Smooth muscle cell of the umbilical artery (primary cell): Measurements from ENCODE around the gene PKDREJ. TPM values are rescaled to one million over a fixed set of nuclear protein-coding genes. Genes with fewer than 3 reads are reported as not detected.

Experiments
- total RNA-seq: library from RNA; depleted of rRNA; stranded (reverse); fragments of >200 nt; gene quantifications from 2 replicates; pipeline ENCODE4 v1.2.3, GENCODE V29; 2014

Gene PKDREJ, protein sequence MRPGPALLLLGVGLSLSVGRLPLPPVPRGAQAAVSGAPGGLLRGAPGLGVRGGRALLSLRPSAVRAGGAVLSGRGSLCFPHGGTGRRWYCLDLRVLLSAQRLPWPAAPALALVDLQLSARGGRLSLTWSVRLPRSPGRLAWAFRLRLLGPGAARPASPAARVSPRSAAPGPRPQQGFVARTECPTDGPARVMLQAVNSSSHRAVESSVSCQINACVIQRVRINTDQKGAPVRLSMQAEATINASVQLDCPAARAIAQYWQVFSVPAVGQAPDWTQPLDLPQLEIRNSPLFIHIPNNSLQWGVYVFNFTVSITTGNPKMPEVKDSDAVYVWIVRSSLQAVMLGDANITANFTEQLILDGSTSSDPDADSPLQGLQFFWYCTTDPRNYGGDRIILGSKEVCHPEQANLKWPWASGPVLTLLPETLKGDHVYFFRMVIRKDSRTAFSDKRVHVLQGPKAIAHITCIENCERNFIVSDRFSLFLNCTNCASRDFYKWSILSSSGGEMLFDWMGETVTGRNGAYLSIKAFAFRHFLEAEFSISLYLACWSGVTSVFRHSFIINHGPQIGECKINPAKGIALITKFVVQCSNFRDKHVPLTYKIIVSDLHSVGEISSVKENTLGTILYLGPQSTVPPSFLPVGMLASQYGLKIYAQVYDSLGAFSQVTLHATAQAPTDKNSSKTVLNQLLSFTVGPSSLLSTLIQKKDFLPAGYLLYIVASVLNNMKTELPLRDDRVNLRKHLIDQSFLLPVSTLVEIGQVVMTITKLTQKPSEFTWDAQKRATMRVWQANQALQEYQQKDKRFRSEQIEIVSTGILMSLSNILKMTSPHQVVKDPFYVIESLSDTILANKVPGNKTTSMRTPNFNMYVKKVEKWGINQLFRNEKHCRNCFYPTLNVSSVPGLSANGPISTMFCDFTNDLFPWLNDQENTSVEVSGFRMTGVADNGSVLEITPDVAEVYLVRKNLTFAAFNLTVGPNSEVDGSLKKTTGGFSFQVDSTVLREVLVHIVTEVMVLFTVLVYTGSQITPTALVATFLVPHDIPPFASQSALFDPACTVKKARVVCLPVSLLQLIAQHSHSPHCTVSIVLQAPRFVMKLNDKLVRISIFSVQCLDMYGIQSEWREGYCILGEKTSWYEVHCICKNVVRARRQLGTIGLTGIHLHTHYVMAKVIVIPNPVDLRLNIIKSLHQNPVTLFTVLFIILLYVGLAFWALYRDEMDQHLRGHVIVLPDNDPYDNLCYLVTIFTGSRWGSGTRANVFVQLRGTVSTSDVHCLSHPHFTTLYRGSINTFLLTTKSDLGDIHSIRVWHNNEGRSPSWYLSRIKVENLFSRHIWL (N-terminal part only)
- under 0.01 TPM in 1 of 2 replicates, not detected in the other for total RNA-seq

DNA sequence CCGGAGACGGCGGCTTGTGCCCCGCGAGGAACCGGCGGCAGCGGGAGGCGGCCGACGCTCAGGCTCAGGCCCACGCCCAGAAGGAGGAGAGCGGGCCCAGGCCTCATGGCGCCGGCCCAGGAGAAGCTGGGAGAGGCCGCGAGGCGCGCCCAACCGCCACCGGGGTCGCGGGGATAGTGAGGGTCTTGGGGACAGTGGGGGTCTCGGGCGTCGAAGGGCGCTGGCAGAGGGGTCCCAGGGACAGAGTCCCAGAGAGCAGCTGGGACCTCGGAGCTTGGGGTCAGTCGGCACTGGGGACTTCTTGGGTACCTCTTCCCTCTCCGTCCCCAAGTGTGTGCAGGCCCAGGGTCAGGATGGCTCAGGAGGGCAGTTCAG is at the start of gene PKDREJ:
TSS of gene PKDREJ (minus strand) at position 128 of the 375 bp plus-strand sequence. CDS start at position 107, 21 bp downstream.

DNA sequence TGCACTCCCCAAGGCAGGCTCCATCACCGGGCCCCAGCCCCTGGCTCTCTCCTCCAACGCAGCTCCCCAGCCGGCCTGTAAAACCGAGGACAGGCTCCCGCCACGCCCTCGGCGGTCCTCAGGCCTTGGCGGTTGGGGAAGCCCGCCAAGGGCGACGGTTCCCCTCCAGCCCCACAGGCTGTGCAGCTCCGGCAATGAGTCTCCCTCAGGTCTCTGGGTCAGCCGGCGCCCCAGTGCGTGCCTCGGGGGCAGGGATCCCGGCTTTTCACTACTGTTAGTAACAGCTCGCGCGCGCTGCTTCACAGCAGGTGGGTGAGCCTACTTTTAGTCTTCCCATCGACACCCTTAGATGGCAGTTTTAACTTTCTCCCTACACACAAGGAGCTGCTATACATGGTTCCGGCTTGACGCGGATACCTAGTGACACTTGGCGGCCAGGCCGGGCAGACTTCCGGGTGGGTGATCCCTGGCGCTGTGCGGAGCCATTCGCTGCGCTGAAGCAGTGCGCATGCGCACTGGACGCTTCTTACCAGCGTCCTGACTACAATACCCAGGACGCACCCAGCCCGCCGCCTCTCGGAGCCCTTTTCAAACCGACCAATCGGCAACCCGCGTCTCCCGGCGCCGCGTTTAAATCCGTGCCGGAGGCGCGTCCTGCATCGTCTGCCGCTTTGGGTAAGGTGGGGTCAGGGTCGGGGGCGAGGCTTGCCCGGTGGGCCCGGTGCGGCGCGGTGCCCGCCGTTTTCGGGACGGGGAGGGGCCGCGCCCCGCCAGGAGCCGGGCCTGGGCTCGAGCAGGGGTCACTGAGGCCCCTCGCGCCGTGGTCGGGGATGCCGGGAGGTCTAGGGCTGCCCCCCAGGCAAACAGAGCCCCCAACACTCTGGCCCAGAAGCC is 33.4 kb upstream of the PKDREJ start, which contains the start of gene GTSE1:
TSS of gene GTSE1 (plus strand) at position 614 of the 894 bp plus-strand sequence. CDS start 531 bp downstream, outside the sequence.

DNA sequence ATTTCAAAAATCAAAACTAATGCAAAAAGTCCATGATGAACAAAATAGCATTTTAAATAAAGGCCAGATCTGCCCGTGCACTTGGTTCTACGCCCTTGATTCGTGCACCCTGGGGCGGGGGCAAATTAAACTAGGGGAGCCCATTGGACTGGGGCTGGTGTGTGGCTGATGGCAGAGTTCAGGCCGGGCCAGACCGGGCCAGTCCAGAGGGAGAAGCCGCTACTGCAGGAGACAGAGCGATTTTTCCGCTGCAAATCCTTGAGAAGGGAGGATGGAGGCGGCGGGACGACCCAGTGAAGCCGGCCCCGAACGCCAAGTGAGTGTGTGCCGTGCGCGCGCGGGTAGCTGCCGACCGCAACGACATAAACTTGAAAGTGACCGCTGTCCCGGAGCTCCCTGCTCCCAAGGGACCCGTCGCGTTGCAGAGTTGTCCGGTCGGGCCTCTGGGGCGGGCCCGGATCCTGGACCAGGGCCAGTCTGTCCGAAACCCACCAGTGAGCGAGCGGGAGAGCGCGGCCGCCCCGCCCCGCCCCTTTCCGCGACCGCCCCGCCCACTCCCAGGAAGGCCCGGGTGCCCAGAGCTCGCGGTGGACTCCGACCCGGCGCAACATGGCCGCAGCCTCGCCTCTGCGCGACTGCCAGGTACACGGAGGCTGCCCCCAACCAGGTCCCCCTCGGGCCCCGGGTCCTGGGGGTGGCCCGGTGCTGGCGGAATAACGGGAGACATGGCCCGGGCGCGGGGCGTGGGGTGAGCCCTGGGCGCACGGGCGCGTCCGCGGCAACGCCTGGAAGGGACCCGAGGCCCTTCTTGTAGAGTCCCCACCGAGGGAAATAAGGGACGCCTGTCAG is 4.5 kb upstream of the PKDREJ start, which contains the start of gene TTC38:
TSS of gene TTC38 (plus strand) at position 578 of the 849 bp plus-strand sequence. CDS start at position 610, 32 bp downstream.

DNA sequence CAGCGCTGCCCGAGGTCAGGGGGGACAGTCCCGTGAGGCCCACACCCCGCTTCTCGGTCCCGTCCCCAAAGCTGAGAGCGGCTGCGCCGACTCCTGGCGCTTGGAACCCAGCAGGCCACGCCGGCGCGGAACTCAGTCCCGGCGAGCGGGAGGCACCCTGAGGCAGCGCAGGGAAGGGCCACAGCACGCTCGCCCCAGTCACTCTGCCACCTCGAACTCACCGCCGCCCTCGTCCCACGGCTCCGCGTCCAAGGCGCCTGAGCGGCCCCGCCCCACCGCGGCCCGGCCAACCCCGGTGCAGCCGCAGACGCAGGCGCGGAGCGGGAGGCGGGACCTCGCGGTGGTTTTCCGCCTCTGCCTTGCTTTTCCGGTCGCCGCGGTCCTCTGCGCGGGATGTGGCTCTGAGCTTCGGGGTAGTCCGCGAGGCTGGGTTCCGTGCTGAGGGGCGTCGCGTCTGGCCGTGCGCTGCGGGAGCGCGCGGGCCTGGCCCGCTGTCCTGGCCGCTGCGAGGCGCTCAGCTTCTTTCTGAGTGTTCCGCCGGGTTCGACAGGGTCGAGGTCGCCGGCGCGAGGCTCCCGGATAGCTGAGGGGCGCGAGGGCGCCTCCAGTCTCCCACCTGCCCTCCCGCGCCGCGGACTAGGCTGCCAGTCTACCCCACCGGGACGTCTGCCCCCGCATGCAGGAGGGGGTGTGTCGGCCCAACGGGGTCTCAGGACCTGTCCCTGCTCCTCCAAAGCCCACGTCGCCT is 12.9 kb downstream of the PKDREJ start, which contains the start of gene CDPF1:
TSS of gene CDPF1 (minus strand) at position 259 of the 748 bp plus-strand sequence. CDS start 2,009 bp downstream, outside the sequence.

Other genes with a start within 250 kb of the PKDREJ start
- 16.6 and 17.7 TPM in 2 replicates for gene PPARA, start 112.8 kb downstream of the PKDREJ start, total RNA-seq
- 7.4 and 10.4 TPM in 2 replicates for gene CDPF1, start 13.1 kb downstream of the PKDREJ start, total RNA-seq
- 24.6 and 35.9 TPM in 2 replicates for gene TTC38, start 4.7 kb upstream of the PKDREJ start, total RNA-seq
- gene GTSE1, start 33.5 kb upstream of the PKDREJ start, total RNA-seq: 0.59 and 5.1 TPM in 2 replicates
- gene TRMU, start 72.4 kb upstream of the PKDREJ start, total RNA-seq: 35.9 and 46.9 TPM in 2 replicates